Caco-2 (cell line): Measurements from ENCODE around the gene ZEB2. TPM values are rescaled to one million over a fixed set of nuclear protein-coding genes. Genes with fewer than 3 reads are reported as not detected.

Experiments used
- BruUV-seq: library from RNA; stranded (reverse); fragments of 400-500 nt; replicated peaks from 2 replicates; lab custom pipeline; 2021; lab: Mats Ljungman, UMichigan
- CTCF ChIA-PET: fragments of 300-600 bp; sonication (Branson Sonifier 250); formaldehyde crosslinking; loops from one replicate; lab custom pipeline; 2022; ENCODE audit warnings: antibody characterized with exemption; lab: Charles Lee
- POLR2A ChIA-PET: fragments of 300-600 bp; sonication (Branson Sonifier 250); formaldehyde crosslinking; loops from one replicate; lab custom pipeline; 2022; ENCODE audit warnings: antibody characterized with exemption; lab: Charles Lee
- DNase-seq, 2 experiments: peaks; one replicate each; pipeline versions ENCODE4 v3.0.0 to v3.0.0-alpha.2; 2020 to 2022
- H3K27me3 ChIP-seq: replicated peaks from 2 replicates; pipeline ENCODE4 v1.6.0; 2011; ENCODE audit warnings: low read length; ENCODE audit not compliant: control insufficient read depth, insufficient read depth
- H3K36me3 ChIP-seq: 2 replicates; pipeline ENCODE4 v1.5.1; 2011; ENCODE audit warnings: low read length; ENCODE audit not compliant: control insufficient read depth, insufficient read depth
- H3K4me1 ChIP-seq: fragments of 250-450 bp; sonication (Bioruptor Pico); 2 replicates; pipeline ENCODE4 v1.5.1; 2020; ENCODE audit warnings: mild to moderate bottlenecking
- H3K4me3 ChIP-seq: 2 replicates; pipeline ENCODE4 v1.5.1; 2011; ENCODE audit warnings: low read depth, mild to moderate bottlenecking, control low read depth, low read length
- H3K9me3 ChIP-seq: fragments of 250-450 bp; sonication (Bioruptor Pico); 2 replicates; pipeline ENCODE4 v1.5.1; 2020; ENCODE audit warnings: mild to moderate bottlenecking, moderate library complexity
- H3K27ac Mint-ChIP-seq: one replicate; pipeline ENCODE4 v1.8.0; 2022; ENCODE audit warnings: mixed read lengths; ENCODE audit not compliant: unreplicated experiment
- H3K27me3 Mint-ChIP-seq: one replicate; pipeline ENCODE4 v1.8.0; 2022; ENCODE audit warnings: mixed read lengths; ENCODE audit not compliant: insufficient read depth, unreplicated experiment
- H3K36me3 Mint-ChIP-seq: one replicate; pipeline ENCODE4 v1.8.0; 2022; ENCODE audit warnings: mild to moderate bottlenecking, mixed read lengths; ENCODE audit not compliant: insufficient read depth, unreplicated experiment
- H3K4me1 Mint-ChIP-seq: one replicate; pipeline ENCODE4 v1.8.0; 2022; ENCODE audit warnings: low read depth, mixed read lengths; ENCODE audit not compliant: unreplicated experiment
- H3K4me3 Mint-ChIP-seq: one replicate; pipeline ENCODE4 v1.8.0; 2022; ENCODE audit warnings: mild to moderate bottlenecking, moderate library complexity, mixed read lengths; ENCODE audit not compliant: unreplicated experiment
- H3K9me3 Mint-ChIP-seq: one replicate; pipeline ENCODE4 v1.8.0; 2022; ENCODE audit warnings: mixed read lengths; ENCODE audit not compliant: unreplicated experiment
- intact Hi-C: fragments of 100-400 bp; cut with micrococcal nuclease; formaldehyde crosslinking; loops from one replicate; pipeline ENCODE4 v1.10.0; 2022; ENCODE audit not compliant: unreplicated experiment
- total RNA-seq: library from RNA; stranded (reverse); gene quantifications from 2 replicates; pipeline ENCODE4 v1.2.3, GENCODE V29; 2022
- TF ChIP-seq, protein P1 (sequence below), 2 experiments: fragments of 200-600 bp in 1 of 2; IDR thresholded peaks; 1 replicate in 1 of 2; 2 replicates in 1 of 2; pipeline versions ENCODE4 v1.5.1 to v1.8.0; 2011 to 2022; ENCODE audit warnings: antibody characterized with exemption in 1 of 2, control low read depth in 1 of 2, inconsistent platforms in 1 of 2, low read depth in 1 of 2, low read length in 1 of 2, mild to moderate bottlenecking in 1 of 2, moderate library complexity in 1 of 2; ENCODE audit not compliant: insufficient read depth in 1 of 2, severe bottlenecking in 1 of 2, unreplicated experiment in 1 of 2

Gene ZEB2
- total RNA-seq, 1 experiment from 2014 or later: not detected

DNA sequence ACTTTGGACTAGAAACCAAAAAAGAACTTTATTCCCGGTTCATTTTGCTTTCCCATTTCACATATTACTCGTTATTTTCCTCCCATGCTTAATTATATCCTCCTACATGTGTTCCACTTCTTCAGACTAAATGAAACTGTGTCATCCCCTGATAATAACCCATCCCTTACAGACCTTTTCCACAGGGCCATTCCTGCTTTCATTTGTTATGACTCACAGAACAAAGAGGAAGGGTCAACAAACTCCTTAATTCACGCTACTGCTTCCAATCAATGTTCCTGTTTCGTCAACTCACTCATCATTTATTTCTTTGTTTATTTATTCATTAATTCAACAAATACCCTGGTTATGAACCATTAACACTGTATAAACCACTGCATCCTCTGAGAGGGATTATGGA, 104.5 kb downstream of the ZEB2 start:
- Mint-ChIP-seq H3K9me3 (no peaks in the 10 kb centered on the region), H3K27ac (no peak overlapping the region), H3K36me3 (no peaks in the 10 kb centered on the region), H3K4me1 (no peaks in the 10 kb centered on the region), H3K4me3 (no peak overlapping the region), H3K27me3 (peaks cover 10% of the 10 kb centered on the region)
- intact Hi-C loops: no loop called here
- TF ChIP-seq, protein P1, sequence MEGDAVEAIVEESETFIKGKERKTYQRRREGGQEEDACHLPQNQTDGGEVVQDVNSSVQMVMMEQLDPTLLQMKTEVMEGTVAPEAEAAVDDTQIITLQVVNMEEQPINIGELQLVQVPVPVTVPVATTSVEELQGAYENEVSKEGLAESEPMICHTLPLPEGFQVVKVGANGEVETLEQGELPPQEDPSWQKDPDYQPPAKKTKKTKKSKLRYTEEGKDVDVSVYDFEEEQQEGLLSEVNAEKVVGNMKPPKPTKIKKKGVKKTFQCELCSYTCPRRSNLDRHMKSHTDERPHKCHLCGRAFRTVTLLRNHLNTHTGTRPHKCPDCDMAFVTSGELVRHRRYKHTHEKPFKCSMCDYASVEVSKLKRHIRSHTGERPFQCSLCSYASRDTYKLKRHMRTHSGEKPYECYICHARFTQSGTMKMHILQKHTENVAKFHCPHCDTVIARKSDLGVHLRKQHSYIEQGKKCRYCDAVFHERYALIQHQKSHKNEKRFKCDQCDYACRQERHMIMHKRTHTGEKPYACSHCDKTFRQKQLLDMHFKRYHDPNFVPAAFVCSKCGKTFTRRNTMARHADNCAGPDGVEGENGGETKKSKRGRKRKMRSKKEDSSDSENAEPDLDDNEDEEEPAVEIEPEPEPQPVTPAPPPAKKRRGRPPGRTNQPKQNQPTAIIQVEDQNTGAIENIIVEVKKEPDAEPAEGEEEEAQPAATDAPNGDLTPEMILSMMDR (IDR thresholded peaks at IDR 0.05; ENCODE audit: insufficient read depth in 1 of 2, low read depth in 1 of 2, low read length in 1 of 2, severe bottlenecking in 1 of 2, unreplicated experiment in 1 of 2): no peak
- Histone ChIP-seq H3K4me1 (no peaks in the 10 kb centered on the region), H3K9me3 (no peaks in the 10 kb centered on the region; the same call in 1 of the 2 replicates), H3K4me3 (no peak overlapping the region), H3K36me3 (no peaks in the 10 kb centered on the region), H3K27me3 (no peaks in the 10 kb centered on the region; the same call in 1 of the 2 replicates)
- POLR2A ChIA-PET: interaction anchor here (0.6 kb wide), 1 partner anchor 44 kb away, joined by 5 read pairs; no protein-coding TSS in a partner anchor
- no peak for DNase-seq
- no TSS peak for BruUV-seq
- CTCF ChIA-PET: no interaction called here

DNA sequence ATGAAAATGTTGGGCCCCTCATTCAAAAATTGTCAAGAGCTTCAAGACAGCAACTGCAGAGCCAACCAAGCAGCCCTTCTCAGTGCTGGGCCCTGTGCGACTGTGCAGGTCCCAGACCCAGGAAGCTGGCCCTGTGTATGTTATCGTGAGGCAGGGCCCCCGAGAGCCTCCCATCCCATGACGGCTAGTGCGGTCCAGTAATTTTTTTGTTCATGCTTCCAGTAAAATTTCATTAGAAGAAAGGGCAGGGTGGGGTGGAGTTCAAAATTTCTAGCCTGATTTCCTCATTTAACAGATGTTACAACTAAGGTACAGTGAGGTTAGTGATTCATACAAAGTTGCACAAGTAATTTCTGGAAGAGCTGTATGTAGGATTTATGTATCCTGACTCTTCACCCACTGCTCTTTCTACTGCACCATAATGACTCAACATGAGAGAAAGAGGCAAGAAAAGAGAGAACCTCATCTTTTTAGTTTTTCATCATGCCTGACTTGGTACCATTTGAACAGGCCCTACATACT, 105.5 kb downstream of the ZEB2 start:
- H3K27me3 Mint-ChIP-seq: peaks cover 9% of the 10 kb centered on the region
- no peaks in the 10 kb centered on the region for H3K36me3 ChIP-seq
- no peaks in the 10 kb centered on the region; the same call in 1 of the 2 replicates for H3K27me3 ChIP-seq
- no TSS peak for BruUV-seq
- intact Hi-C loops: no loop called here
- TF ChIP-seq, protein P1 (IDR thresholded peaks at IDR 0.05; ENCODE audit: insufficient read depth in 1 of 2, low read depth in 1 of 2, low read length in 1 of 2, severe bottlenecking in 1 of 2, unreplicated experiment in 1 of 2): no peak
- H3K4me1 ChIP-seq: no peaks in the 10 kb centered on the region
- no peak overlapping the region for H3K4me3 ChIP-seq
- H3K9me3 ChIP-seq: no peaks in the 10 kb centered on the region; the same call in 1 of the 2 replicates
- no peak for DNase-seq
- H3K27ac Mint-ChIP-seq: no peak overlapping the region
- no peaks in the 10 kb centered on the region for H3K4me1 Mint-ChIP-seq
- no peaks in the 10 kb centered on the region for H3K36me3 Mint-ChIP-seq
- CTCF ChIA-PET: no interaction called here
- H3K9me3 Mint-ChIP-seq: no peaks in the 10 kb centered on the region
- H3K4me3 Mint-ChIP-seq: no peak overlapping the region
- POLR2A ChIA-PET: no interaction called here

DNA sequence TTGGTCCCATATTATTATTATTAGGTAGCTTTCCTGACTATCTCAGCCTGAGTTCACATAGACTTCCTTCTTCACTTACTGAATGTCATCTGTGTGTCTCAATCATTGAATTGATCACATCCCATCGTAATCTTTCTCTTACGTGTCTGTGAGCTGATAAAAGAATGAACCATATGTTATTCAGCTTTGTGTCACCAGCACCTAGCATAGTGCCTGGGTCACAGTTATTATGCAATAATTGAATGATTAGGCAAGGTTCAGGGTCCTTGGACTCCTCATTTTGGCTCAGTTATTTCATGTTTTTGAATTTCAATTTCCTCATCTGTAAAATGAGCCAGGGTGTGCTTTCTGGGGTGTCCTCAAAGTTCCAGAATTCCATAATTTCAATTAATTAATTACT, 107.2 kb downstream of the ZEB2 start:
- H3K4me1 ChIP-seq: no peaks in the 10 kb centered on the region
- ChIA-PET POLR2A (no interaction called here), CTCF (no interaction called here)
- Mint-ChIP-seq H3K9me3 (no peaks in the 10 kb centered on the region), H3K27ac (no peak overlapping the region), H3K27me3 (peaks cover 14% of the 10 kb centered on the region), H3K4me3 (no peak overlapping the region), H3K4me1 (no peaks in the 10 kb centered on the region), H3K36me3 (no peaks in the 10 kb centered on the region)
- H3K9me3 ChIP-seq: no peaks in the 10 kb centered on the region; the same call in 1 of the 2 replicates
- intact Hi-C loops: no loop called here
- TF ChIP-seq, protein P1 (IDR thresholded peaks at IDR 0.05; ENCODE audit: insufficient read depth in 1 of 2, low read depth in 1 of 2, low read length in 1 of 2, severe bottlenecking in 1 of 2, unreplicated experiment in 1 of 2): no peak
- no TSS peak for BruUV-seq
- H3K27me3 ChIP-seq: no peaks in the 10 kb centered on the region; the same call in 1 of the 2 replicates
- H3K4me3 ChIP-seq: no peak overlapping the region
- no peak for DNase-seq
- no peaks in the 10 kb centered on the region for H3K36me3 ChIP-seq
